ENCODE results near the gene RAP1A.

The RAP1A gene

GRCh38 chr1:111719674-111720132 lies 100.1 kb downstream of the RAP1A start:
- Histone ChIP-seq H3K9me3 (no peaks in the 10 kb centered on the region), H3K27me3 (no peaks in the 10 kb centered on the region), H3K27ac (peak overlapping the region in 1 of 2 donors; percentile 23), H3K36me3 (peaks cover 0 to 12% (median 7%) of the 10 kb centered on the region in 3 donors), H3K4me1 (peaks cover 0 to 29% (median 18%) of the 10 kb centered on the region in 4 donors), H3K4me3 (no peak overlapping the region)
- intact Hi-C loops (cut with DNase I; ENCODE audit: low total_unique reads) = loop anchor here (5.0 kb wide), 1 partner anchor 33 kb away; no protein-coding TSS in a partner anchor
- DNase-seq = no peak
- no peak for TF ChIP-seq CTCF (IDR thresholded peaks at IDR 0.05)

GRCh38 chr1:111720274-111720976 lies 100.8 kb downstream of the RAP1A start:
- no peak for DNase-seq
- no peaks in the 10 kb centered on the region for H3K27me3 ChIP-seq

GRCh38 chr1:111720977-111721786 lies 101.6 kb downstream of the RAP1A start:
- intact Hi-C loops (cut with DNase I; ENCODE audit: low total_unique reads) = no loop called here
- H3K4me3 ChIP-seq = no peak overlapping the region

More at GRCh38 chr1:111720274-111720976, 100.8 kb downstream of the RAP1A start:
- Histone ChIP-seq H3K9me3 (no peaks in the 10 kb centered on the region), H3K4me3 (no peak overlapping the region), H3K4me1 (peaks cover 0 to 35% (median 19%) of the 10 kb centered on the region in 4 donors), H3K27ac (peak overlapping the region; percentile 23 to 52), H3K36me3 (peaks cover 0 to 12% (median 7%) of the 10 kb centered on the region in 3 donors)
- no peak for TF ChIP-seq CTCF (IDR thresholded peaks at IDR 0.05)
- intact Hi-C loops (cut with DNase I; ENCODE audit: low total_unique reads) = no loop called here

GRCh38 chr1:111723091-111723806 lies 103.7 kb downstream of the RAP1A start:
- TF ChIP-seq CTCF (IDR thresholded peaks at IDR 0.05) = no peak
- no peak for DNase-seq
- Histone ChIP-seq H3K4me3 (no peak overlapping the region), H3K27me3 (no peaks in the 10 kb centered on the region), H3K9me3 (no peaks in the 10 kb centered on the region), H3K27ac (no peak overlapping the region), H3K4me1 (peaks cover 0 to 37% (median 20%) of the 10 kb centered on the region in 4 donors), H3K36me3 (peaks cover 0 to 18% (median 12%) of the 10 kb centered on the region in 3 donors)
- intact Hi-C loops (cut with DNase I; ENCODE audit: low total_unique reads) = no loop called here

More at GRCh38 chr1:111720977-111721786, 101.6 kb downstream of the RAP1A start:
- Histone ChIP-seq H3K36me3 (peaks cover 0 to 12% (median 7%) of the 10 kb centered on the region in 3 donors), H3K27ac (peak overlapping the region; percentile 23 to 52), H3K27me3 (no peaks in the 10 kb centered on the region), H3K4me1 (peaks cover 0 to 37% (median 20%) of the 10 kb centered on the region in 4 donors), H3K9me3 (no peaks in the 10 kb centered on the region)
- DNase-seq = no peak
- no peak for TF ChIP-seq CTCF (IDR thresholded peaks at IDR 0.05)

GRCh38 chr1:111723871-111724270 lies 104.3 kb downstream of the RAP1A start:
- DNase-seq = no peak
- Histone ChIP-seq H3K27me3 (no peaks in the 10 kb centered on the region), H3K9me3 (no peaks in the 10 kb centered on the region), H3K36me3 (peaks cover 0 to 18% (median 12%) of the 10 kb centered on the region in 3 donors), H3K4me3 (no peak overlapping the region), H3K4me1 (peaks cover 0 to 37% (median 20%) of the 10 kb centered on the region in 4 donors), H3K27ac (no peak overlapping the region)
- intact Hi-C loops (cut with DNase I; ENCODE audit: low total_unique reads) = no loop called here
- no peak for TF ChIP-seq CTCF (IDR thresholded peaks at IDR 0.05)

Data from tibial artery (tissue), 4 donors.